A673 (cell line): ENCODE data around the gene ETFA.

ENCODE experiments used
- EZH2 ChIP-seq: fragments of 200-600 bp; sonication (generic); IDR thresholded peaks from 2 replicates; pipeline ENCODE4 v1.6.1; 2017; ENCODE audit warnings: borderline replicate concordance, low read depth, mild to moderate bottlenecking, mixed read lengths, antibody characterized with exemption, low read length; ENCODE audit not compliant: poor library complexity, severe bottlenecking
- TF ChIP-seq, protein P1 (sequence below): fragments of 300-800, 200-600 bp; sonication (generic); conservative IDR thresholded peaks from 2 replicates; pipeline ENCODE4 v1.5.1; 2017; ENCODE audit warnings: low read depth, mild to moderate bottlenecking, antibody characterized with exemption, low read length, moderate library complexity, mixed read lengths

DNA sequence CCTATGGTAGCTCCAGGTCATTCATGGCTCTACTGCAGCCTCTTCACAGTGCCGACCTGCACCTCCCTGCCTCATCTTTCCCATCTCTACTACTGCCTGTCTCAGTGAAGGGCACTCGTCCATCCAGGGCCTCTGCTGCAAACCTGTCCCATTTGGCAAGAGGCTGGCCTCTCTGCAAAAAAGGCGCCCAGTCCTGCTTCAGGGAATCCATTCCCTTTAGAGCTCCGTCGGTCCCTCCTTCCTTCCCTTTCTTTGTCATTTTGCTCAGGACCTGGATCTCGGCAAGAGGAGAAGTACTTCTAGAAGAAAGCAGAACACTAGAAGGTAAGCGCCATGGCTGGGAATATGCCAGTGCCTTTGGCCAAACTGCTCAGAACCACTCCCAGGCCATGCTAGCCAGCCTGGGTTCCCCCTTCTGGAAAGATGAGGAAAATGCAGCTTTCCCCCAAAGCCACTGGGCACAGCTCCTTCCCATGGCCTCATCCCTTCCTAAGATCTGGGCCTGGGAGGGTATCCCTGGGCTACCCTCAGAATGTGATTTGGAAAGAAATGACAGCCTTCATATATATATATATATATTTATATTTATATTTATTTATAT lies 18.9 kb upstream of the ETFA start:
- TF ChIP-seq EZH2, result no peak
- TF ChIP-seq, protein P1, sequence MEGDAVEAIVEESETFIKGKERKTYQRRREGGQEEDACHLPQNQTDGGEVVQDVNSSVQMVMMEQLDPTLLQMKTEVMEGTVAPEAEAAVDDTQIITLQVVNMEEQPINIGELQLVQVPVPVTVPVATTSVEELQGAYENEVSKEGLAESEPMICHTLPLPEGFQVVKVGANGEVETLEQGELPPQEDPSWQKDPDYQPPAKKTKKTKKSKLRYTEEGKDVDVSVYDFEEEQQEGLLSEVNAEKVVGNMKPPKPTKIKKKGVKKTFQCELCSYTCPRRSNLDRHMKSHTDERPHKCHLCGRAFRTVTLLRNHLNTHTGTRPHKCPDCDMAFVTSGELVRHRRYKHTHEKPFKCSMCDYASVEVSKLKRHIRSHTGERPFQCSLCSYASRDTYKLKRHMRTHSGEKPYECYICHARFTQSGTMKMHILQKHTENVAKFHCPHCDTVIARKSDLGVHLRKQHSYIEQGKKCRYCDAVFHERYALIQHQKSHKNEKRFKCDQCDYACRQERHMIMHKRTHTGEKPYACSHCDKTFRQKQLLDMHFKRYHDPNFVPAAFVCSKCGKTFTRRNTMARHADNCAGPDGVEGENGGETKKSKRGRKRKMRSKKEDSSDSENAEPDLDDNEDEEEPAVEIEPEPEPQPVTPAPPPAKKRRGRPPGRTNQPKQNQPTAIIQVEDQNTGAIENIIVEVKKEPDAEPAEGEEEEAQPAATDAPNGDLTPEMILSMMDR, result peak; percentile 62
